Measurements from ENCODE around the gene ANKS3. TPM values are rescaled to one million over a fixed set of nuclear protein-coding genes. Genes with fewer than 3 reads are reported as not detected.

The ANKS3 gene
- total and polyA plus RNA-seq, 2 of the 8 experiments (the other 6 are each of a cell fraction or from before 2014, with no cell fraction given), result 15.5 to 23.9 TPM

GRCh38 chr16:4675864-4676786 is 57.9 kb downstream of the ANKS3 start:
- Histone ChIP-seq H4K8ac (ENCODE audit: extremely low read depth, insufficient read depth, low read length) (peak overlapping the region; percentile 25), H2BK20ac (ENCODE audit: low read length) (no peak overlapping the region), H3K36me3 (ENCODE audit: control insufficient read depth in 2 of 4, insufficient read depth in 4 of 4, low read length in 3 of 4) (peaks cover 0 to 9% (median 3%) of the 10 kb centered on the region in 4 experiments; a peak in 3 of 8 replicates), H2AFZ (ENCODE audit: low read length) (no peak overlapping the region), H3K4me3 (ENCODE audit: extremely low read depth in 1 of 4, insufficient read depth in 2 of 4, low read depth in 3 of 4, low read length in 4 of 4) (no peak overlapping the region), H2BK12ac (ENCODE audit: low read depth, low read length) (no peak overlapping the region), H3K4me2 (ENCODE audit: insufficient read depth in 1 of 2, low read depth in 2 of 2, low read length in 2 of 2) (no peak overlapping the region), H3K4ac (replicated peaks; ENCODE audit: insufficient read length, low read depth, low read length) (no peak overlapping the region), H3K18ac (ENCODE audit: extremely low read depth, low read length) (no peak overlapping the region), H3K23ac (ENCODE audit: insufficient read length) (no peak overlapping the region), H2AK5ac (ENCODE audit: low read depth, low read length) (peak overlapping the region; percentile 53; the same call in 1 of the 2 replicates), H4K5ac (ENCODE audit: insufficient read length, low read depth, low read length) (no peak overlapping the region), H3K9ac (replicated peaks in 1 of 4; ENCODE audit: extremely low read depth in 1 of 4, low read depth in 3 of 4, low read length in 3 of 4) (peak overlapping the region in 1 of 4 experiments; percentile 29; a peak in 4 of 7 replicates), H2BK5ac (ENCODE audit: low read depth, low read length) (peak overlapping the region; percentile 35; the same call in 1 of the 2 replicates), H4K20me1 (replicated peaks in 1 of 2; ENCODE audit: control insufficient read depth in 1 of 2, insufficient read depth in 2 of 2, low read length in 2 of 2) (peaks cover 3 to 10% of the 10 kb centered on the region in 2 experiments), H2BK120ac (replicated peaks; ENCODE audit: low read depth, low read length) (no peak overlapping the region), H3K56ac (replicated peaks; ENCODE audit: insufficient read length, low read depth, low read length) (no peak overlapping the region), H3K9me3 (ENCODE audit: insufficient read depth in 2 of 2, low read depth in 1 of 2, low read length in 1 of 2) (no peaks in the 10 kb centered on the region), H3K79me2 (ENCODE audit: control insufficient read depth in 1 of 2, insufficient read depth in 2 of 2, low read length in 2 of 2) (no peaks in the 10 kb centered on the region), H3K23me2 (ENCODE audit: low read depth, low read length) (no peaks in the 10 kb centered on the region), H2BK15ac (ENCODE audit: low read length) (no peak overlapping the region), H3K79me1 (ENCODE audit: low read depth, low read length) (peaks cover 4% of the 10 kb centered on the region; the same call in 1 of the 2 replicates), H3K27ac (ENCODE audit: low read depth, low read length) (no peak overlapping the region), H3K4me1 (replicated peaks in 1 of 4; ENCODE audit: control insufficient read depth in 3 of 4, insufficient read depth in 4 of 4, low read length in 3 of 4) (peaks cover 0 to 3% (median under 1%) of the 10 kb centered on the region in 4 experiments; a peak in 3 of 7 replicates), H3K27me3 (replicated peaks in 1 of 4; ENCODE audit: control insufficient read depth in 3 of 4, extremely low read depth in 1 of 4, insufficient read depth in 3 of 4, low read length in 3 of 4) (no peaks in the 10 kb centered on the region), H3K14ac (ENCODE audit: insufficient read length) (no peak overlapping the region), H4K91ac (replicated peaks; ENCODE audit: insufficient read length, low read length) (no peak overlapping the region)
- POLR2A ChIA-PET (ENCODE audit: partially characterized antibody), result interaction anchor here (1.1 kb wide), 1 partner anchor 16 kb away, joined by 4 read pairs; the partner anchor contains the start of gene NUDT16L1
- FAIRE-seq (no peak), DNase-seq (ENCODE audit: low read depth in 1 of 2, low spot score in 2 of 2) (no peak)
- WGBS, 2 experiments (ENCODE audit: extremely low coverage in 1 of 2, insufficient coverage in 1 of 2, insufficient read length in 1 of 2, insufficient replicate concordance in 2 of 2, low coverage in 1 of 2, low lambda C conversion rate in 2 of 2, missing lambda C conversion rate in 1 of 2), result 94% methylated on average over 23 of the region's 23 CpGs; no CpG with 5 or more reads in 1 of the 2 experiments
- CTCF ChIA-PET (ENCODE audit: partially characterized antibody), result interaction anchor here (1.1 to 1.2 kb wide), 5 partner anchors 25 to 169 kb away, joined by 3 to 4 read pairs (median 3); partner anchors contain the start of gene MGRN1
- TF ChIP-seq KDM5A (IDR thresholded peaks at IDR 0.05; ENCODE audit: low read length) (no peak), SP2 (IDR thresholded peaks at IDR 0.05; ENCODE audit: low read length) (no peak), HDAC6 (IDR thresholded peaks at IDR 0.05; ENCODE audit: low read depth, low read length) (no peak), NANOG (IDR thresholded peaks at IDR 0.05; ENCODE audit: insufficient read depth, low read depth, low read length, poor library complexity, severe bottlenecking) (no peak), POLR2AphosphoS5 (IDR thresholded peaks at IDR 0.05; ENCODE audit: low read depth, low read length) (no peak), JUND (IDR thresholded peaks at IDR 0.05; ENCODE audit: low read length) (no peak), ASH2L (IDR thresholded peaks at IDR 0.05; ENCODE audit: low read length) (no peak), FOSL1 (IDR thresholded peaks at IDR 0.05; ENCODE audit: insufficient read depth, low read depth, low read length) (no peak), HDAC2 (IDR thresholded peaks at IDR 0.05; ENCODE audit: borderline replicate concordance in 1 of 2, low read depth in 2 of 2, low read length in 2 of 2) (no peak), SIRT6 (IDR thresholded peaks at IDR 0.05; ENCODE audit: low read length) (no peak)
- TF ChIP-seq, protein P1, sequence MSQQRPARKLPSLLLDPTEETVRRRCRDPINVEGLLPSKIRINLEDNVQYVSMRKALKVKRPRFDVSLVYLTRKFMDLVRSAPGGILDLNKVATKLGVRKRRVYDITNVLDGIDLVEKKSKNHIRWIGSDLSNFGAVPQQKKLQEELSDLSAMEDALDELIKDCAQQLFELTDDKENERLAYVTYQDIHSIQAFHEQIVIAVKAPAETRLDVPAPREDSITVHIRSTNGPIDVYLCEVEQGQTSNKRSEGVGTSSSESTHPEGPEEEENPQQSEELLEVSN (IDR thresholded peaks at IDR 0.05), result no peak

Measured in H1 (cell line).